Retinal pigment epithelial cell (primary cell): ENCODE data around the gene PTPRN2.
"Not testable (repeated sequence)": the region's sequence is repeated elsewhere in the genome, so short reads cannot be mapped to it uniquely, and the experiment has no call there.

Source experiments
- DNase-seq: peaks from one replicate; pipeline ENCODE4 v3.0.0-alpha.2; 2010; ENCODE audit warnings: low read depth
- H3K4me3 ChIP-seq: 2 replicates; pipeline ENCODE4 v1.5.1; 2011; ENCODE audit warnings: mild to moderate bottlenecking, low read length, control low read depth, moderate library complexity
- CTCF ChIP-seq: conservative IDR thresholded peaks from 2 replicates; pipeline ENCODE4 v1.5.1; 2011; ENCODE audit warnings: low read depth, low read length, control low read depth, inconsistent platforms

Gene PTPRN2

GRCh38 chr7:157985636-157986035, 602.0 kb downstream of the PTPRN2 start:
- no peak for DNase-seq
- TF ChIP-seq CTCF = no peak
- no peak overlapping the region for H3K4me3 ChIP-seq

GRCh38 chr7:157984423-157985163, 603.0 kb downstream of the PTPRN2 start:
- no peak overlapping the region for H3K4me3 ChIP-seq
- DNase-seq = no peak
- TF ChIP-seq CTCF = no peak

- TF ChIP-seq CTCF = no peak
- DNase-seq = no peak
- no peak overlapping the region for H3K4me3 ChIP-seq
Observed at GRCh38 chr7:157983502-157984422, 603.9 kb downstream of the PTPRN2 start.

- no peak overlapping the region for H3K4me3 ChIP-seq
- no peak for DNase-seq
- TF ChIP-seq CTCF = no peak
Observed at GRCh38 chr7:157981778-157982177, 605.8 kb downstream of the PTPRN2 start.

GRCh38 chr7:157980774-157981173, 606.8 kb downstream of the PTPRN2 start:
- TF ChIP-seq CTCF = no peak
- no peak overlapping the region for H3K4me3 ChIP-seq
- no peak for DNase-seq

- H3K4me3 ChIP-seq, DNase-seq: not testable (repeated sequence)
Observed at GRCh38 chr7:157980341-157980731, 607.3 kb downstream of the PTPRN2 start.

- DNase-seq = no peak
- no peak for TF ChIP-seq CTCF
Observed at GRCh38 chr7:157979636-157980340, 607.8 kb downstream of the PTPRN2 start.

More at GRCh38 chr7:157979636-157980340, 607.8 kb downstream of the PTPRN2 start:
- no peak overlapping the region for H3K4me3 ChIP-seq
